Activated naive CD8-positive, alpha-beta T cell treated with anti-CD3 and anti-CD28 coated beads, Interleukin-2, amount 50 U/mL, for 16 hours (primary cell): ENCODE results near the gene DUSP8.
"Not testable (repeated sequence)": the region's sequence is repeated elsewhere in the genome, so short reads cannot be mapped to it uniquely, and the experiment has no call there.

Source experiments
- DNase-seq: peaks from one replicate; pipeline ENCODE4 v3.0.0-alpha.2; 2020; ENCODE audit warnings: low read depth, low spot score

The DUSP8 gene

DNA sequence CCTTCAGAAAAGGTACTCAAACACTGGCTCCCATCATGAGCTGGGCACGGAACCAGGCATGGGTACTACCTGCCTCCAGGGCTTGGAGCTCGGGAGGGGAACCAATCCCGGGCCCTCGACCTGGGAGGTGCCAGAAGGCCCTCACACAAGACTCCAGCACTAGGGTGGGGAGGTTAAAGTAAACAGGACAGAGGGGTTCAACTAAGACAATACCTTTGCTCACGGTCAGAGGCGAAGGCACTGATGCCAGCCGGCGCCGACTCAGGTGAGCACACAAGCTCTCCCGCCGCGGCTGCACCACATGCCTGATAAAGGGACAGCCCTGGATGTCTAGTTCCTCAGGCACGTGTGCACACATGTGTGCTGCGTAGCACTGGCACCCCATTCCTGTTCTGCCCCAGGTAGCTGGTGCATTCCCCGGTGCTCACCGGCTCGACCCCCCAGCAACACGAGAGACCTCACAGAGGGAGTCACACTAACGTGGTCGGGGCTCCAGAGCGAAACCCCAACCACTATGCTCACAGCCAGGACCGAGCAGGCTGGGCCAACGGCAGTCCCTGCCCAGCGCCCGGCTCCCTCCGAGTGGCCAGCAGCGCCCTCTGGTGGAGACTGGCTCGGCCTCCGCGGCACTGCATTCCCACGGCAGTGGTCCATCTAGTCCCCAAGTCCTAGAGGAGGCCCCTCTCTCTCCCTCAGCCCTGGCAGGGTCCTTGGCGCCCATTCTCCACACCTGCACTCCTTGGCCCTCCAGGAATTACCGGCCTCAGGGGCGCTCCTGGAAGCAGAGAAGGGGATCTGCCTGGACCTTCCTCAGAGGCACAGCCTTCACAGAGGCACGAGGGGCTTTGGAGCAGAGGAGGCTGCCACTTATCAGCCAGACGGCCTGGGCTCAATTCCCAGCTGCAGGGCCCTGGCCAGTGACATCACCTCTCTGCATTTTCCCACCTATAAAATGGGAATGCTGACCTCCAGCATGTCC is 56.7 kb downstream of the DUSP8 start:
- DNase-seq = peak; percentile 54

- DNase-seq = no peak
Measured at GRCh38 chr11:1514336-1515061, 57.6 kb downstream of the DUSP8 start.

DNA sequence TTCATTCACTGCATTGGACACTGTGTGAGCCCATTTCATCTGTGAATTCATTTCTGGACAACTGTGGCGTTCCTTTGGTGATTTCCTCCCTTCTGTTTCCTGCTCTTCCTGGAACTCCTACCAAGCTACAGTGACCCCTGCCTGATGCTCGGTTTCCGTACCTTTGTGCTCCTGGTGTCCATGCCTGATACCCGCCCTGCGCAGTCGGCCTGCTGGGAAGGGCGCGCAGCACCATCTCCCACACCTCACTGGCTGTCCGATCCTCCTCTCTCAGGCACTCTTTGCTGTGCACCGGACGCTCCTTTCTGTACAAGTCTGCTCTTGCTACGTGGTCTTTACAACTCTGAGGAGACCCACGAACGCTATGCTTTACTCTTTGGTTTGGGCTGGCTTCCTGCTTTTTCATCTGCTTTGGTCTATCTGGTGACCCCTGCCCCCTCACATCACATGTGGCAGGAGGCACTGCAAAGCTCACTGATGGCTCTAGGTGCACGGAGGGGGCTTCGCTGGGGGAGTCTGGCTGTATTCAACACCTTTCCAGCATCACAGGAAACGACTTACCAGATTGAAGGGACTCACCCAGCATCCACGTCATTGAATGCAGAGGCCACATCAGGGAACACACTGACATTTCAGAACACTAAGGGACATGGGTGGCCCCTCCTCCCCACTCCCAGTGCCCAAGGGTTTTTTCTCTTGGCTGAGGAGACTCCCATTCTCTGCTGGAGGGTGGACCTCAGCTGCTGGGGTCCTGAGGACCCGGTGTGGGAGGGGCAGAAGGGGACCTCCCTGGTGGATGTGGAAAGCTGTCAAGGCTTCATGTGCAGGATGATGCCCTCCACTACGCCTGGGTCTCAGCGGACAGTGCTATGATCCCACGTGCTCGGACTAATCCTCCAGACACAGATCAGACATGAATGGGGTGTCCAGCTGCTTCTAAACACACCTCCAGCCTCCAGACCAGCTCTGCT is 58.5 kb downstream of the DUSP8 start:
- no peak for DNase-seq

GRCh38 chr11:1512531-1513258 is 59.4 kb downstream of the DUSP8 start:
- DNase-seq = not testable (repeated sequence)

GRCh38 chr11:1511937-1512496 is 60.1 kb downstream of the DUSP8 start:
- DNase-seq = no peak

- DNase-seq = no peak
Measured at GRCh38 chr11:1510928-1511327, 61.1 kb downstream of the DUSP8 start.

GRCh38 chr11:1510351-1510750 is 61.7 kb downstream of the DUSP8 start:
- not testable (repeated sequence) for DNase-seq

DNA sequence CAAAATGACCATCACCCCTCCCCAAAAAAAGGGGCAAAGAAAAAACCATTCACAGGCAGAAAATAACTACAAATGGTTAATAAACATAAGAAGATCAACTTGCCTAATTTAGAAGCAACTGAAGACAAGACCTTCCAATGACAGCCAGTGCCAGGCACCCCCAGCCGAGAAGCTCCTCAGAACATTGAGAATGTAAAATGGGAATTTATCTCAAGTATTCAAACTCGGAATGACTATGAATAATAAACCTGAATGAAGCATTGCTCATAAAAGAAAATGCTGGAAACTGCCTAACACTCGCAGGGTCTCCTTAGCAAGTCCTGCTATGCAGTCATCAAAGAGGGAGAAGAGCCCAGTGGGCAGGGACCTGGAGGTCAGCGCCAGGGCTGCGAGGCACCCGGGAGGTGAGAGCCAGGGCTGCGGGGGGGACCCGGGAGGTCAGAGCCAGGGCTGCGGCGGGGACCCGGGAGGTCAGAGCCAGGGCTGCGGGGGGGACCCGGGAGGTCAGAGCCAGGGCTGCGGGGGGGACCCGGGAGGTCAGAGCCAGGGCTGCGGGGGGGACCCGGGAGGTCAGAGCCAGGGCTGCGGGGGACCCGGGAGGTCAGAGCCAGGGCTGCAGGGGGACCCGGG is 62.3 kb downstream of the DUSP8 start:
- no peak for DNase-seq

- DNase-seq = no peak
Measured at GRCh38 chr11:1508986-1509385, 63.1 kb downstream of the DUSP8 start.

- no peak for DNase-seq
Measured at GRCh38 chr11:1508491-1508891, 63.6 kb downstream of the DUSP8 start.

- DNase-seq = no peak
Measured at GRCh38 chr11:1507381-1508140, 64.5 kb downstream of the DUSP8 start.

GRCh38 chr11:1506981-1507380 is 65.1 kb downstream of the DUSP8 start:
- DNase-seq = no peak

DNA sequence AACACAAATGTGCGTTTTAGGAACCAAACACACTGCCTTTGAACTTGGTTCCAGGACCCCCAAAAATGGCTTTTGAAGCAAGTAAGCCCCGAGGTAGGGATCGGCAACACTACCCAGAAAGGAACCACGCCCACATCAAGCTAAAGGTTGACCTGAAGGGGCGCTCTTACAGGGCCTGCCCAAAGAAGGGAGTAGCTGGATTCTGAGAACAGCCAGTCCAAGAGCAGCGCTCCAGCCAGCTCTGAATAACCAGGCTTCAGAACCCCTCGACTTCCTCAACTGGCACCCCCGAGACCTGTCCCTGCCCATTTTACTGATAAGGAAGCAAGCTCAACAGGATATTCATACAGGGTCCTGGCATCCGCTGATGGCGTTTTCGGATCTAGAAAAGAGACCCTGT is 66.6 kb downstream of the DUSP8 start:
- DNase-seq = no peak

DNA sequence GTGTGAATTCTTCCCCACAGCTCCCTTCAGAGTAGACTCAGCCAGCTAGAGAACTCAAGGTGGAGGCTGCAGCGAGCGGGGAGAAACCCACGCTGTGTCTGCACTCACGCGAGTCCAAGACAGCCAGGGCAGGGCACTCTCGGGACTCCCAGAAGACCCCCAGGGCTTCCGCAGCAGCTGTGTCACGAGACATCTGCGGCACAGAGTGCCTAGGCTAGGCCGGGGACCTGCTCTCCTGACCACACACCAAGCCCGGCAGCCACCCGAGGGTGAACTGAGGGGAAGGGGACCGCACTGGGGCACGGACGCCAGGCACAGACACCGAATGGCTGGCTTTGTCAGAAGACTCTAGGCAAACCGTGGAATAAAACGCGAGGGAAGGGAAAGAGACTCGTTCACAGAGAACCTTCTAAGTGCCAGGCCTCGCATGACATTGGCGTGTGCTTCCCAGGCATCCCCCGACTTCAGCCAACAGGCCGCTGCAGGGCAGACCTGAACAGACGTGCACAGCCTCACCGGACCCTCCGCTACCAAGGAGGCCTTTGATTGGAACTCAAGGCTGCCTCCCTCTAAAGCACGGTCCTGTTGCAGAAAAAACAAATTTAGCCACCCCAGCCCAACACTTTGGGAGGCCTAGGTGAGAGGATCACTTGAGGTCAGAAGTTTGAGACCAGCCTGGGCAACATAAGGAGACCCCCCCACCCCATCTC is 67.3 kb downstream of the DUSP8 start:
- no peak for DNase-seq

DNA sequence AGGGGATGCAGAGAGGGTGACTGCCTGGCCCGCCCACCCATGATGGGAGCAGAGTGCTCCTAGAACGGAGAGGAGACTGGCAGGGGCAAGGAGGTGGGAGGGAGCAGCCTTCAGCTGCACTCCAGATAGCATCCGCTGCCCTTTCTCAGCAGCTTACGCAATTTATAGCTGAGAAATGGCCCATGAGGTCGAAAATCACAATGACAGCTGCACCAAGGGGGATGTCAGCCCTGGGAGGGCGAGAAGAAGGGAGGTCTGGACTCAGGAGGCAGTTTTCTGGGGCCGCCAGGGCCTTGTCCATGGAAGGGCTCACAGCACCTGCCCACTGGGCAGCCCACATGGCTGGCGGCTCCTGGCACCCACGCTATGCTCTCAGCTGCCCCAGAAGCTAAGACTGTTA is 67.9 kb downstream of the DUSP8 start:
- no peak for DNase-seq
